LHCN-M2 (cell line): ENCODE measurements around the gene ADAMTS9. TPM values are rescaled to one million over a fixed set of nuclear protein-coding genes. Genes with fewer than 3 reads are reported as not detected.

ENCODE experiments used
- DNase-seq: peaks from one replicate; pipeline ENCODE4 v3.0.0-alpha.2; 2012; ENCODE audit warnings: low read depth
- total RNA-seq: library from RNA; depleted of rRNA; stranded (reverse); fragments of >200 nt; gene quantifications from 2 replicates; pipeline ENCODE4 v1.2.3, GENCODE V29; 2014

ADAMTS9 gene
- total RNA-seq, 1 experiment from 2014 or later: 0.29 TPM

DNA sequence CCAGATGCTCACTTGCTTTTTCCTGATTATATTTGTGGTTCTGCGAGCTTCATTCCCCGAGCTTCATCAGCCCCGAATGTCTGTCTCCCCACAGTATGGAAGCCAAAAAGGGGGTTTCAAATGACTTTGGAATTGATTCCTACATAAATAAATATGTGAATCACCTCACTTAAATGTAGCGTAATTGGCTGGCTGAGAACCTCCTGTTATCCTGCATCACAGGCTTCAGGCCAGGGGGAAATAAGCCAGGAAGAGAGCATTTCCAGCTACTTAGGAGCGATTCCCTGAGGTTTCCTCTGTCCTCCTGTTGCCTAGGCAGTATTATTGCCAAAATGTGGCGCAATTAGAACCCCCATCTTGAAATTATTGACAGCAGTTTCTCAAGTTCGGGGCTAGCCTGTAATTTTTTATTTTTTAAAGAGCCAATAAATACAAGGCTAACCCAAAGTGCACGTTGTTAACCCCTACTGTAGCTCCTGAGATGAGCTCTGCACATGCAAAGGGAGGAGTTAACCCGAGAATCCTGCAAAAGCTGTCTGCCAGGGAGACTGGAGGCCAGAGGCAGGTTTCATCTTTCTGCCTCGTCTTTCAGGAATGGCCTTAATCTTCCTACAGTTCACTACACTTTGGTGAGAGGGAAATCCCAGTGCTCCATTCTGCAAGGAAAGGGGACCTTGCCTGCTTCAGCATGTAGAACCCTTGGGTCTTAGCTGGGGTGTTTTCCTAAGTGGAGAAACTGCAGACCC is 148.2 kb downstream of the ADAMTS9 start:
- peak; percentile 1 for DNase-seq

DNA sequence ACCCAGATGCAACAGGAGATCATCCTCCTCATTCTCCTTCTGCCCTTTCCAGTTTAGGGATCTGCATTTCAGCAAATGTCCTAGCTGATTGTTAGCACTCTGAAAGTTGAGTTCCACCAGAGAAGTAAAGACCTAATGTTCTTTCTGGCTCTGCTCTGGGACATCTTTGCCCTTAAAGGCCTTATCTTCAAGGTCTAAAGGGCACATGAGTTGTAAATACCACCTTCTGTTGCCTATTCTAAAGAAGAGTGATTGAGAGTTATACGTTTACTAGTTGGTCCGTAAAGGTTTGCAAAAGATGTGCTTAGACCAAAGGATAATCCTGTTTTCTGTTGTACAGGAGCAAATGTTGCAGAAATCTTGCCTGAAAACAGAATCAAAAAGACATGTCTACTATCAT is 151.6 kb downstream of the ADAMTS9 start:
- DNase-seq: no peak

GRCh38 chr3:64533617-64534317 is 154.0 kb downstream of the ADAMTS9 start:
- peak; percentile 66 for DNase-seq

DNA sequence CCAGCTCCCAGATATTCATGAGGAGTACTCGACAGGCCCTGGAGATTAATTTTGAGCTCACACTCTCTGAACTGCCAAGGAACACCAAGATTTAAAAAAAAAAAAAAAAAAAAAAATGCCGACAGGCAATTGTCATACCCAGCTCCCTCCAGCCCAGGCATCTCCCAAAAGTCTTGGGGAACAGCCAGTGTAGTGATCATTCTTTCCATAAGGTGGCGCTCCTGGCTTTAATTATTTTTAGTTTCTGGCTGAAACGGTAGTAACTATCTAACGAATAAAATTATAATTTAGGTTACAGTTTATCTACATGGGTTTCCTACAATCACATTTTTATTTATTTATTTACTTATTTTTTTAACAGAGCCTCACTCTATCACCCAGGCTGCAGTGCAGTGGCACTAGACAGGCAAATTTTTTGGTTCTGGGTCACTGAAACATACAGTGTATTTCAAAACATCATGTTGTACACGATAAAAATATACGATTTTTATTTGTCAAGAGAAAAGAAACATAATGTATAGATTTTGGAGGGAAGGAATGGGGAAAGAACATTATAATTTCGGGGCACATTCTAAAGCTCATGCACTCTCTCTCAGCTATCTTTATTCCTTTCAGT is 157.3 kb downstream of the ADAMTS9 start:
- peak; percentile 58 for DNase-seq

- DNase-seq: no peak
Measured at GRCh38 chr3:64523324-64523723, 164.5 kb downstream of the ADAMTS9 start.

- no peak for DNase-seq
Measured at GRCh38 chr3:64520334-64520733, 167.5 kb downstream of the ADAMTS9 start.

- DNase-seq: peak; percentile 4
Measured at GRCh38 chr3:64518950-64519349, 168.8 kb downstream of the ADAMTS9 start.

DNA sequence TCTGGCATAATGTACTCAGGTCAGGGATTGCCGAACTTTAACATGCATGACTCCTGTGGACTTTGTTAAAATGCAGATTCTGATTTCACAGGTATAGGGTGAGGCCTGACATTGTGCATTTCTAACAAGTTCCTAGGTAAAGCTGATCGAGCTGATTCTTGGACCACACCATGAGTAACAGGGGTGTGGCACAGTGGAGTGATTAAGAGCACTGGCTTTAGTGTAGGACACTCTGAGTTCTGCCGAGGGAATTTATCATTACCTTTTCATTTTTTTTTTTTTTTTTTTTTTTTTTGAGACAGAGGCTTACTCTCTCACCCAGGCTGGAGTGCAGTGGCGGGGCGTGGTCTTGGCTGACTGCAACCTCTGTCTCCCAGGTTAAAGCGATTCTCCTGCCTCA is 169.3 kb downstream of the ADAMTS9 start:
- no peak for DNase-seq

GRCh38 chr3:64514889-64515288 is 172.9 kb downstream of the ADAMTS9 start:
- DNase-seq: no peak

DNA sequence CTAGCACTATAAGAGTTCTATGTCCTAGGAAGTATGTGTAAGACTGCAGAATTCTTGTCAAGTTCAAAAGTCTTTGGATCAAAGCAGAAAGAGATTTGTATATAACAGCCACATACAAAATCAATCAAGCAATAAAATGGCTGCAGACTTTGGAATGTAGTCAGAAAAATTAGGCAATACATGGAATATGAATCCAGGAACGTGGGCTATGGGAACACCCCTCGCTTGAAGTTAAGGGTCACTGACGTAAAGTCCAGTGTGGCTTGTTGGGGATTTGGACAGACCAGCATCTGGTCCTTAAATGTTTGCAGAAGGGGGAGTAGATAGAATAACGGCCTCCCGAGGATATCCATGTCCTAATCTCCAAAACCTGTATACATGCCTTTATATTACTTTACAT is 178.6 kb downstream of the ADAMTS9 start:
- no peak for DNase-seq

DNA sequence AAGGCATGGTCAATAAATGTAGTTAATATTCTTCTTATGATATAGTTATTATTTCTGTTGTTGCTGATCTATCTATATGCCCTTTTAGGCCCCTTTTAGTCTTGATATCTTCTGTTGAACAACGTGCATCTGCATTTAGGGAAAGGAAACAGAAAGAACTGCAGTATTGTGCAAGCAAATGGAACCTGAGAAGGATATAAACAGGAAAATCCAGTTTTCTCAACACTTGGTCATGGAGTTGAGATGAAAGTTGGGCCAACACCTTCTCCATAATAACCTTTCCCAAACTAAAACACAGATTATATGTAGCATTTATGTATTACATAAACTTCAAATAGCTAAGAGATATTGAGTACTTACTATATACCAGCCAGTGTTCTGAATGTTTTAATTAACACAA is 179.7 kb downstream of the ADAMTS9 start:
- DNase-seq: no peak

GRCh38 chr3:64506255-64506654 is 181.5 kb downstream of the ADAMTS9 start:
- DNase-seq: no peak

- no peak for DNase-seq
Measured at GRCh38 chr3:64505419-64505818, 182.4 kb downstream of the ADAMTS9 start.

- DNase-seq: peak; percentile 17
Measured at GRCh38 chr3:64502284-64502683, 185.5 kb downstream of the ADAMTS9 start.

- no peak for DNase-seq
Measured at GRCh38 chr3:64501298-64501906, 186.4 kb downstream of the ADAMTS9 start.

DNA sequence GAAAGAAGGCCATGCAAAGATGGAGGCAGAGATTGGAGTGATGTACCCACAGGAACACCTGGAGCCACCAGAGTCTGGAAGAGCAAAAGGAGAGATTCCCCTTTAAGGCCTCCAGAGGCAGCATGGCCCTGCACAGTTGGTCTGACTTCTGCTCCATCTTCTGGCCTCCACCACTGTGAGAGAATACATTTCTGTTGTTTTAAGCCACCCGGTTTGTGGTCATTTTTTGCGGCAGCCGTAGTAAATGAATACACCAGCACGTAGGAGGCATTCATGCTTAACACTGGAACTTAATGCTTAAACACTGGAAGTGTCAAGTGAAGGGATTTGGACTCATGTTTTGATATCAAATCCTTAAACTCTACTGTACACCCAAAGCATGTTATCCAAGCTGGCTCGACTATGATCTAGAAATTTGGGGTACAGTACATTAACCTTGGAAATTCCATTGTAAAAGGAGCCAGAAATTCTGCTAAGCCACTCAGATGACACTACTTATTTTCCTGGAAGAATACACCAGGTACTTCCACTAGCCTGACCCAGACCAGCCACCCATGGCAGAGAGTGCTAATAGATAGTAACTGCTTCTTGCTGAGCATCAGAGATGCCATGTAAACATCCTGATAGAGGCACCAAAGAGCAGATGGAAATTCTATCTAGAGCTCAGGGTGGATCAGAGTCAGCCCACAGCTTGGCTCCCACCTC is 190.9 kb downstream of the ADAMTS9 start:
- DNase-seq: no peak

- no peak for DNase-seq
Measured at GRCh38 chr3:64495781-64496334, 191.9 kb downstream of the ADAMTS9 start.

DNA sequence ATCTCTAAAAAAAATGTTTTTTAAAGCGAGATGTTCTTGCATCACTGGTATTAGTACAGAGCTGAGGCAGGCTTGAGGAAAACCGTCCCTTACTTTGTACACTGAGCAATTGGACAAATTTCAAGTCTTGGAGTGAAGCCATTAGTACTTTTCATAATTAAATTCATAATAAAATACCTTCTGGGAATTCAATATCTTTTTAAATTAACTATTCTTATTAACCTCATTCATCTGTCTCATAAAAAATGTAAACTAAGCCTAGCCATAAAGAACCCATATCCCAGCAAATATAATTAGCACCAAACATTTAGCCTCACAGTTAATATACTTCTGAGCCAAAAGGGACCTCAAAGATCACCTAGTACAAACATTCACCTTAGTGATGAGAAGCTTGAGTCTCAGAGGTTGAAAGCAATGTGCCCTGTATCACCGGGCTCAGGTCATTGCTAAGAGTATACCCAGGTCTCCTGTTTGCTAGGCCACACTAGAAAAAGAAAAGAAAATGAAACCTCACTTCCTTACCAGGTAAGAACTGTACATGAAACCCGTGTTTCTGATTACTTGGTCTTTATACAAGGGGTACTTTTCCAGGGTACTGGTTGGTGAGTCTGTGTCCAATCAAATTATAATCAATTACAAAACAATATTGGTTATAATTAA is 192.5 kb downstream of the ADAMTS9 start:
- DNase-seq: no peak

GRCh38 chr3:64494526-64494925 is 193.3 kb downstream of the ADAMTS9 start:
- no peak for DNase-seq

GRCh38 chr3:64493149-64493548 is 194.7 kb downstream of the ADAMTS9 start:
- no peak for DNase-seq

DNA sequence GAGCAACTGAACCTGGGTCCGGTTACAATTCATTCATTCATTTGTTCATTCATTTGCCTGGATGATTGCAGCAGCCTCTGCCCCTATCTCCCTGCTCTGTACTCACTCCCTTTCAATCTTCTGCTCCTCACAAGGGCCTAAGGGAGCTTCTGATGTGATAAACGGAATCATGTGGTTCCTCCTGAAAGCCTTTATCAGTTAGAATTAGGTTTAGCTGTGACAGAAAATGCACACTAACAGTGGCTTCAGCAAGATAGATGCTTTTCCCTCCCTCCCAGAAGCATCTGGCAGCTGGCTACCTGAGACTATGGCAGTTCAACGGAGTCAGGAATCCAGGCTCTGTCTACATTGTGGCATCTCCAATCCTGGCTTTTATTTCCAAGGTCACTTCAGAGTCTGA is 196.0 kb downstream of the ADAMTS9 start:
- no peak for DNase-seq
